ENCODE results near the gene SLC2A9.
"Not testable (repeated sequence)": the region's sequence is repeated elsewhere in the genome, so short reads cannot be mapped to it uniquely, and the experiment has no call there.

The SLC2A9 gene

GRCh38 chr4:9926586-9926985 lies 94.7 kb downstream of the SLC2A9 start:
- no peak for DNase-seq (ENCODE audit: low read depth)

- no peak for DNase-seq (ENCODE audit: low read depth)
Measured at GRCh38 chr4:9925750-9926439, 95.4 kb downstream of the SLC2A9 start.

- DNase-seq (ENCODE audit: low read depth): no peak
Measured at GRCh38 chr4:9924750-9925149, 96.5 kb downstream of the SLC2A9 start.

- no peak for DNase-seq (ENCODE audit: low read depth)
Measured at GRCh38 chr4:9923195-9923812, 98.0 kb downstream of the SLC2A9 start.

GRCh38 chr4:9921326-9921725 lies 100.0 kb downstream of the SLC2A9 start:
- no peak for DNase-seq (ENCODE audit: low read depth)

GRCh38 chr4:9920029-9920428 lies 101.3 kb downstream of the SLC2A9 start:
- DNase-seq (ENCODE audit: low read depth): no peak

GRCh38 chr4:9919047-9919446 lies 102.2 kb downstream of the SLC2A9 start:
- no peak for DNase-seq (ENCODE audit: low read depth)

GRCh38 chr4:9918484-9918883 lies 102.8 kb downstream of the SLC2A9 start:
- no peak for DNase-seq (ENCODE audit: low read depth)

GRCh38 chr4:9916937-9917336 lies 104.4 kb downstream of the SLC2A9 start:
- no peak for DNase-seq (ENCODE audit: low read depth)

GRCh38 chr4:9916346-9916745 lies 105.0 kb downstream of the SLC2A9 start:
- no peak for DNase-seq (ENCODE audit: low read depth)

GRCh38 chr4:9913846-9914245 lies 107.5 kb downstream of the SLC2A9 start:
- DNase-seq (ENCODE audit: low read depth): no peak

- DNase-seq (ENCODE audit: low read depth): no peak
Measured at GRCh38 chr4:9906996-9907395, 114.3 kb downstream of the SLC2A9 start.

GRCh38 chr4:9904976-9905587 lies 116.2 kb downstream of the SLC2A9 start:
- no peak for DNase-seq (ENCODE audit: low read depth)

- no peak for DNase-seq (ENCODE audit: low read depth)
Measured at GRCh38 chr4:9903317-9903716, 118.0 kb downstream of the SLC2A9 start.

GRCh38 chr4:9901257-9901656 lies 120.0 kb downstream of the SLC2A9 start:
- DNase-seq (ENCODE audit: low read depth): no peak

GRCh38 chr4:9900633-9901032 lies 120.7 kb downstream of the SLC2A9 start:
- DNase-seq (ENCODE audit: low read depth): not testable (repeated sequence)

- DNase-seq (ENCODE audit: low read depth): no peak
Measured at GRCh38 chr4:9899306-9900055, 121.8 kb downstream of the SLC2A9 start.

- no peak for DNase-seq (ENCODE audit: low read depth)
Measured at GRCh38 chr4:9898596-9899305, 122.5 kb downstream of the SLC2A9 start.

- DNase-seq (ENCODE audit: low read depth): no peak
Measured at GRCh38 chr4:9895333-9895705, 126.0 kb downstream of the SLC2A9 start.

- DNase-seq (ENCODE audit: low read depth): no peak
Measured at GRCh38 chr4:9894644-9895332, 126.5 kb downstream of the SLC2A9 start.

- DNase-seq (ENCODE audit: low read depth): no peak
Measured at GRCh38 chr4:9893329-9894108, 127.8 kb downstream of the SLC2A9 start.

All from activated T-cell treated with anti-CD3 and anti-CD28 coated beads for 1 hour (primary cell).